T-helper 22 cell (primary cell): Measurements from ENCODE around the gene LECT2.

ENCODE experiments used
- DNase-seq: peaks from one replicate; pipeline ENCODE4 v3.0.0-alpha.2; 2020; ENCODE audit warnings: low read depth

Gene LECT2

DNA sequence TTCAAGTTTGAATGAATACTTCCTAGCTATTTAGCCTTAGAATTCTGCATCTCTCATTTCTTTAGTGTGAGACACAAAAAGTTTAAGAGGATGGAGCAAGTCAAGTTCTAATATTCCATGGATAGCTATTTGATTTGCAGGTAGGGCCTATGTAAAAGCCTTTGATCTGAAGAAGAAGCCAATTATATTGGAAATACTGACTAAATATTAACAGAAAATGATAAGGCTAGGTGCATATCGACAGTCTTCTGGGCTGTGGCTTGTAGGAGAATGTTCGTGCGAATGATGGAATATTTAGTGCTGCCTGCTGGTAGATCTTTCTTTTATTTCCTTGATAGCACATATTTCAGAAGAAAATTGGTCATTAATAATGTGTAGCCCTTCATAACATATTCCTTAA, at the start of gene LECT2:
Gene LECT2, minus strand, starts transcription at position 85 of the 400 bp plus-strand sequence. CDS start 150 bp downstream, outside the sequence.
- no peak for DNase-seq

GRCh38 chr5:136004436-136004835, 49.7 kb upstream of the LECT2 start:
- DNase-seq = no peak

- DNase-seq = no peak
Observed at GRCh38 chr5:136001466-136001981, 46.7 kb upstream of the LECT2 start.

GRCh38 chr5:136000932-136001331, 46.1 kb upstream of the LECT2 start:
- no peak for DNase-seq

- no peak for DNase-seq
Observed at GRCh38 chr5:136000147-136000546, 45.4 kb upstream of the LECT2 start.

GRCh38 chr5:135999406-136000139, 44.8 kb upstream of the LECT2 start:
- DNase-seq = no peak

DNA sequence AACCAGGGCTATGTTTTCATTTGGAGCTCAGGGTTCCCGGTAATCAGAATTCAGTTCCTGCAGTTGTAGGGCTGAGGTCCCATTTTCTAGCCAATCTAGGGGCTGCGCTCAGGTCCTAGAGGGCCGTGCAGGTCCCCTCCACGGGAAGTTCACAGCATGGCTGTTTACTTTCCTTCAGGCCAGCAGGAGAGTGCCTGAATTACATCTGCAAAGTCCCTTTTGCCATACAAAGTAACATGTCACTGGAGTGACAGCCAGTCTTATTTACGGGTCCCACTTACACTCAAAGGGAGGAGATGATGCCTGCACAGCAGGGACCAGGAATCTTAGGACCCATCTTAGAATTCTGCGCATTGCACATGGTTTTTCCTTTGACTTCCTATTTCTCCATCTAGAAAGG, 44.1 kb upstream of the LECT2 start:
- DNase-seq = no peak

DNA sequence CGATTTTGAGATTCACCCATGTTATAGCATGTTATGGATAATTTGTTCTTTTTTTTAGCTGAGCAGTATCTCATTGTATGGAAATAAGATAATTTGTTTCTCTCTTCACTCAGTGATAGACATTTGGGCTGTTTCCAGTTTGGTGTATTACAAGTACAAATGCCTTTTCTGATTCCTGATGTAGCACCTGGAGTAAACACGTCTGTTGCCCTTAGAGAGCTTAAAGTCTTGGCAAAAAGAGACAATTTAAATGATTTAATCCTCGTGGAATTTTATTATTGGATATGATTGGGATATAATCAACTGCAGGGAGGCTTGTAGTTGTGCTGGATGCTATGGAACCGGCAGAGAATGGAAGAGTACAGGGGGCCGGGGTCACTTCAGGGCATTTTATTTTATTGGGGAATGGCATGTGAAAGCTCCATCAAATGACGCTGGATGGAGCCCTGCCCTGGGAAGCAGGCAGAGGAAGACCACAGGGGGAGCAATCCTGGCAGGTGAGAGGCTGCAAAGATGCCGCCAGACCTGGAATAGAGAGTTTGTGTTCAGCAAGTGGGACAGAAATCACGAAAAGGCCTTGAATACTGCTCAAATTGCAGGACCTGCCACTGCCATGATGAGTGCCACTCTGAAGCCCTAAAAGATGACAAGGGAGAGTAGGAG, 43.0 kb upstream of the LECT2 start:
- no peak for DNase-seq

- no peak for DNase-seq
Observed at GRCh38 chr5:135996611-135997010, 41.8 kb upstream of the LECT2 start.

DNA sequence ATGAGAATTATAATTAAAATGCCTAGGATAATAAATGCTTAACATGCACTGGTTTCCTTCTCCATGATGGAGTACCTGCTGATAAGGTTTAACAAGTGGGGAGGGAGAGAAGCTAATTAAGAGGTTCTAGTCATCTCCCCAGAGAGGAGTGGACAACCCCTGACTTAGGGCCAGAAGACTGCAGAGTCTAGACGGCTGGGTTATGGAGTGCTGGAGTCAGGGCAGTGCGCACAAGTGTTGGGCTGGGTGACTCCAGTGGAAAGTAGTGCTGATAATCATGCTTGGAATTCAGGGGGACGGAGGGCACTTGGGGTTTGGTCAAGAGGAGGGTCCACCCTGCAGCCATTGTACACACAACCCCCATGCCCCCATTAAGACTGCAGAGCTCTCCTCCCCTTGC, 41.2 kb upstream of the LECT2 start:
- DNase-seq = no peak

GRCh38 chr5:135993880-135994636, 39.3 kb upstream of the LECT2 start:
- no peak for DNase-seq

DNA sequence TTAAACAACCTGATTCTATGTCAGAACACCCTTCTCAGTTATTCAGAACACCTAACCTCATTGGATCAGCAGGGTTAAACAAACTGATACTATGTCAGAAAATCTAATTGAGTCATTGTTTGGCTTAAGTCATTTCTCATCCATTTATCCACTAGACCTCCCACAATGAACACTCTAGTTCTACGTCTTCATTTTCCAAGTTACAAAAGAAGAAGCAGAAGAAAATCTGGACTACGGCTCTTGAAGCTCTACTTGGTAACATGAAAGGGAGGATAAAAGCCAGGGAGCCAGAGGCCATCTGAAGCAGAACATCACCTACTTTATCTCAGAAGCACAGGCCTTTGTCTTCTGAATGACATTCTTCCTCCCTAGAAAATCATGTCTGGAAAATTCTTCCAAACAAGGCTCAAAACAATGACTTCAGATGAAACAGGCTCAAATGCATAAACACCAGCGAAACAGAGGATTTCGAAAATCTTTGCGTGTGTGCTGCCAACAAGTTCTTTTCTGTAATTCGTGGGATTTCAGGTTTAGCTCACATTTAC, 38.6 kb upstream of the LECT2 start:
- DNase-seq = no peak

DNA sequence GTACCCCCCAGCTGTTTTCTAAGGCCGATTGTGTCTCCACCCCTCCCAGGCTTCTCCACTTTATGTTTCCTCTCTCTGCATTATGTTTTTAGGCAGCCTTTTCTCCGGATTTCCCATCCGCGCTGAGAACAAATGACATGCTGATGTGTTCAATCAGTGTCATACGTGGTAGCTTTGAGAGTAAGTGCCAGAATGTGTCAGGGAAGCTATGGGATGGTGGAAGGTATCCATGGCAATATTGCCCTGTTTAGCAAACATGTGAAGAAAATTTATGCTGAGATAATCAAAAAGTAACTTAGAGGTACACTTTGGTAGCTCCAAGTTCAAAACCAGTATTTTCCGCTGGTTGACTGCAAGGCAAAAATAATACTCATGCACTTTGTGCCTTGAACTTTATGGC, 36.6 kb upstream of the LECT2 start:
- no peak for DNase-seq

- no peak for DNase-seq
Observed at GRCh38 chr5:135990528-135991255, 35.9 kb upstream of the LECT2 start.

- no peak for DNase-seq
Observed at GRCh38 chr5:135989686-135990085, 34.9 kb upstream of the LECT2 start.

DNA sequence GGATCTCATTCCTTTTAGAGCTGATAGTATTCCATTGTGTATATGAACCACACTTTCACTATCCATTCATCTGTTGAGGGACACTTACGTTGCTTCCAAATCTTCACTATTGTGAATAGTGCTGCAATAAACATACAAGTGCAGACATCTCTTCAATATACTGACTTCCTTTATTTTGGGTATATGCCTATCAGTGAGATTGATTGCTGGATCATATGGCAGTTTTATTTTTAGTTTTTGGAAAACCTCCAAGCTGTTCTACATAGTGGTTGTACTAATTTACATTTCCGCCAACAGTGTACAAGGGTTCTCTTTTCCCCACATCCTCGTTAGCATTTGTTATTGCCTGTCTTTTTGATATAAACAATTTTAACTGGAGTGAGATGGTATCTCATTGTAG, 33.8 kb upstream of the LECT2 start:
- DNase-seq = no peak

GRCh38 chr5:135986891-135987401, 32.2 kb upstream of the LECT2 start:
- DNase-seq = no peak

GRCh38 chr5:135986401-135986800, 31.6 kb upstream of the LECT2 start:
- DNase-seq = no peak

DNA sequence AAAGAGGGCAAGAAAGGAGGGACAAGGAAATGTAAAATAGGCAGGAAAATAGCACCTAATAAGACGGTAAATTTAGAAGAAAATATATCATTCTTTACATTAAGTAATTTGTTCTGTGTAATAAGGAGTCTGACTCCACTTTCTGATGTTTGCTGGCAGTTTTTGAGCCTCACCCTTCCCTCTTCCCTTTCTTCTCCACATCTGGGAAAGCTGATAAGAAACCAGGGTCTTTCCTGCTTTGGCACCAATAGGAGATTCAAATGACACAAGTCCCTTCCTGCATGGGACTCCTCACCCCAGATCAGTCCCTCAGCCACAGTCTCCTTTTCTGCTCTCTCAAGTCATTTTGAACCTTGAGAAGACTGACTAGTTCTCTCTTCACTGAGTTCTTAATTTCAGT, 31.2 kb upstream of the LECT2 start:
- DNase-seq = no peak

GRCh38 chr5:135980620-135981019, 25.8 kb upstream of the LECT2 start:
- DNase-seq = no peak

DNA sequence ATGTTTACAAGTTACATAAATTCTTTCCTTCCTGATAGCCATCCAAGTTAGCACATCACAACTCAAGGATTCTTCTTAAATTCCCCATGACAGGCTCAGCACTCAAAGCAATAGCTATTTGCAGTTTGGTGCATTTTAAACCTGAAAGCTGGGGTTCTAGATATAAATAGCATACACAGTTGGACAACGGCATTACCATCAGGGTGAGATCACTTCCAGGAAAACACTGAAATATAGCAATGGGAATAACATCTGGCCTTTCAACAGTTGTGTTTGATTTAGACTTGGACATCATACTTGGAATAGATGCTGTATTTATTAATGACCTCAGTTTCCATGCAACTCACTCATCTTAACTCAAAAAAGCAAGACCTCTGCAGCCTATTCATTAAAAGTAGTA, 24.7 kb upstream of the LECT2 start:
- DNase-seq = no peak

DNA sequence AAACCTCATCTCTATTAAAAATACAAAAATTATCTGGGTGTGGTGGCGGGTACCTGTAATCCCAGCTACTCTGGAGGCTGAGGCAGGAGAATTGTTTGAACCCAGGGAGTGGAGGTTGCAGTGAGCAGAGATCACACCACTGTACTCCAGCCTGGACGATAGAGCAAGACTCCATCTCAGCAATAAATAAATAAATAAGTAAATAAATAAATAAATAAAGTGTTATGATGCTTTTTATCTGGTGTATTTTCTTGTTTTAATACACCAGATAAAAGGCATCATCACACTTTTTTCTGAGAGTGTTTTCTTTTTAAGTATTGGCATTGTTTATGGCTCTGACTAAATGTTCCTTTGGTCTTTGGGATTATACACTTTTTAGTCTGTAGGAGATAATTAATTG, 24.2 kb upstream of the LECT2 start:
- no peak for DNase-seq
